ENCODE measurements around the gene BCAS3.
"Not testable (repeated sequence)": the region's sequence is repeated elsewhere in the genome, so short reads cannot be mapped to it uniquely, and the experiment has no call there.

Gene BCAS3

DNA sequence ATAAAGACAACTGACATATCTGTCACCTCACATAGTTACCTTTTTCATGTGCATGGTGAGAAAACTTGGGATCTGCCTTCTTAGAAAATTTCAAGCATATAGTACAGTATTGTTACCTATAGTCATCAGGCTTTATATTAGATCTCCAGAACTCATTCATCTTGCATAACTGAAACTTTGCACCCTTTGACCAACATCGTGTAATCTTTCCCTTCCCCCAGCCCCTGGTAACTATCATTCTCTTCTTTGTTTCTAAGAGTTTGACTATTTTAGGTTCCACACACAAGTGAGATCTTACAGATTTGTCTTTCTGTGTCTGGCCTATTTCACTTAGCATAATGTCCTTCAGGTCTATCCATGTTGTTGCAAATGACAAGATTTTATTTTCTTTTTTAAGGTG lies 751.6 kb downstream of the BCAS3 start:
- DNase-seq (ENCODE audit: low spot score), result no peak

DNA sequence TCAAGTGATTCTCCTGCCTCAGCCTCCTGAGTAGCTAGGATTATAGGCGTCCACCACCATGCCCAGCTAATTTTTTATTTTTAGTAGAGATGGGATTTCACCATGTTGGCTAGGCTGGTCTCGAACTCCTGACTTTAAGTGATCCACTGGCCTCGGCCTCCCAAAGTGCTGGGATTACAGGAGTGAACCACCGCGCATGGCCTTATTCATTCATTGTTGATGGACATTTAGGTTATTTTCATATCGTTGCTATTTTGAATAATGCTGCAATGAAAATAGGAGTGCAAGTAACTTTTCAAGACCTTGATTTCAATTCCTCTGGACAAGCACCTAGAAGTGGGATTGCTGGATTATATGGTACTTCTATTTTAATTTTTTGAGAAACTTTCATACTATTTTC lies 752.2 kb downstream of the BCAS3 start:
- not testable (repeated sequence) for DNase-seq (ENCODE audit: low spot score)

DNA sequence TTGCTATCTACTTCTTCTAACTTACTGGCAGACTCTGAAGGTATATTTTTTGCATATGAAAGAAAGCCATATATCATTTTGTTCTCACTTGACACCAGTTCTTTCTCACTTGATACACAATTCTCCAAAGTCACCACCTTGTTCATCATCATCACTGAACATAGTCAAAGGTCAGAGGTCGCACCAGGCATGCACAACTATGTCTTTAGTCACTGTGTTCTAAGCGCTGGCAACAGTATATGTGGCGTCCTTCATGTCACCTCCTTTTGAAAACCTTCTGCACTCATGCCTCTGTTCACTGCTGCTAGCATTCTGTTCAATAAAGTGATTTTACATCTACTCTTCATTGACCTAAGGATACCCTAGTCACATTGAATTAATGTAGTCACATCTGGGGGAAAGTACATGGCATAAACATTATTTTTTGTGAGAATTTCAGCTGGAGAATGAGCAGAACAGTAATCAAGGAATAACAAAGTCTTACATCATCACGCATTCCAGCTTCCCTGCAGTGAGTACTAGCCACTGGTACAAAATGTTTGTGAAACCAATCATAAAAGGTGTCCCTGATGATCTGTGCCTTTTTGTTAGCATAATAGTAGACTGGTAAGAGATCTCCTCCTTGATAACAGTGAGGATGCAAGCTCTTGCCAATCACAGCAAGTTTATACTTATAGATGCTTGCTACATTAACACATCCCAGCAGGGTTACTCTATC lies 754.1 kb downstream of the BCAS3 start:
- no peak for DNase-seq (ENCODE audit: low spot score)

DNA sequence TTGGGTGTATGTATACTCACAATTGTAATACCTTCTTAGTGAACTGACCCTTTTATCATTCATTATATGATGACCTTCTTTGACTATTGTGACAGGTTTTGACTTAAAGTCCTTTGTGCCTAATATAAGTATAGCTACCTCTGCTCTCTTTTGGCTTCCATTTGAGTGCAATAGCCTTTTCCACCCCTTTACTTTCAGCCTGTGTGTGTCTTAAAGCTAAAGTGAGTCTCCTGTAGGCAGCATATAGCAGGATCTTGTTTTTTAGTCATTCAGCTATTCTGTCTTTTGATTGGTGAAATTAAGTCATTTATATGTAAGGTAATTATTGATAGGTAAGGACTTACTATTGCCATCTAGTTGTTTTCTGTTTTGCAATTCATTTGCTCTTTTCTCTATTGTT lies 758.6 kb downstream of the BCAS3 start:
- no peak for DNase-seq (ENCODE audit: low spot score)

DNA sequence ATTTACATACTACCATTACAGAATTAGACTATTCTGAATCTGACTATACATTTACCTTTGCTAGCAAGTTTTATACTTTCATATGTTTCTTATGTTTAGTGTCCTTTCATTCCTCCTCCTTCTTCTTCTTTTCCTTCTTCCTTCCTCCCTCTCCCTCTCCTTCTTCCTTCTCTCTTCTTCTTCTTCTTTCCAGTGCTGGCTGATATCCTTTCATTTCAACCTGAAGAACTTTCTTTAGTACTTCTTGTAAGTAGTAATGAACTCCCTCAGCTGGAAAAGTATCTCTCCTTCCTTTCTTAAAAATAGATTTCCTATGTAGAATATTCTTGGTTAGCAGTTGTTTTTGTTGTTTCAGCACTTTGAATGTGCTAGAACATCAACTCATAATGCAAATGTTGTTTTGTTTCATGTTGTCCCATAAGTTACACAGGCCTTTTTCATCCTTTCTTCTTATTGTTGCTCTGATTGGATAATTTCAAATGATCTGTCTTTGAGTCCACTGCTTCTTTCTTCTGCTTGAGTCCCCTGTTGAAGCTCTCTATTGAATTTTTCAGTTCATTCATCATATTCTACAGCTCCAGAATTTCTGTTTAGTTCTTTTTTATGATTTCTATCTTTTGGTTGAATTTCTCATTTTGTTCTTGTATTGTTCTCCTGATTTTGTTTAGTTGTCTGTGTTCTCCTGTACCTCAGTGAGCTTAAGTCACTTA lies 759.5 kb downstream of the BCAS3 start:
- no peak for DNase-seq (ENCODE audit: low spot score)

DNA sequence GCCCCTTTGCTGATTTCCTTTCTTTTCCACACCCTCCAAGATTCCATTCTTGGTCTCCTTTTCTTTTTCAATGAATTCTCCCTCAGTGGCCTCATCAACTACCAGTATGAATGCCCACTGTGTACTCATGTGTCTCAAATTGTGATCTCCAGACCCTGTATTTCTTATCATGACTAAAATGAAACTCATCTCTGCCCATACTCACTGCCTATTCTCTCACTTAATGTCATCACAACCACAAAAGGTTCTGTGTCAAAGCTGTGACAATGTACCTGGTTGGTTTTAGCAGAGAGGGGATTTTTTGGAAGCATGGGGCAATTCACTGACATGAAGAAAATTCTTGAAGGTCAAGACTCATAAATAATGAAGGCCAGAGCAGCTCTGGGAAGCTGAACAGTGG lies 763.0 kb downstream of the BCAS3 start:
- no peak for DNase-seq (ENCODE audit: low spot score)

DNA sequence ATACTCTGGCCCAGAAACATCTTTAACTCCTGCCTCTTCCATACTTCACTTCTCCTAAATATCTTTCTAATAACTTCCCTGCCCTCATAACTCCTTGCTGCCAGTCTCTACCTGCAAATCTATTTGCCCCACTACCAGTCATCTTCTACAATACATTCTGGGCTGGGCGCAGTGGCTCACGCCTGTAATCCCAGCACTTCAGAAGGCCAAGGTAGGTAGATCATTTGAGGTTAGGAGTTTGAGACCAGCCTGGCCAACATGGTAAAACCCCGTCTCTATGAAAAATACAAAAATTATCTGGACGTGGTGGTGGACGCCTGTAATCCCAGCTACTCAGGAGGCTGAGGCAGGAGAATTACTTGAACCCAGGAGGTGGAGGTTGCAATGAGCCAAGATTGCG lies 763.9 kb downstream of the BCAS3 start:
- not testable (repeated sequence) for DNase-seq (ENCODE audit: low spot score)

DNA sequence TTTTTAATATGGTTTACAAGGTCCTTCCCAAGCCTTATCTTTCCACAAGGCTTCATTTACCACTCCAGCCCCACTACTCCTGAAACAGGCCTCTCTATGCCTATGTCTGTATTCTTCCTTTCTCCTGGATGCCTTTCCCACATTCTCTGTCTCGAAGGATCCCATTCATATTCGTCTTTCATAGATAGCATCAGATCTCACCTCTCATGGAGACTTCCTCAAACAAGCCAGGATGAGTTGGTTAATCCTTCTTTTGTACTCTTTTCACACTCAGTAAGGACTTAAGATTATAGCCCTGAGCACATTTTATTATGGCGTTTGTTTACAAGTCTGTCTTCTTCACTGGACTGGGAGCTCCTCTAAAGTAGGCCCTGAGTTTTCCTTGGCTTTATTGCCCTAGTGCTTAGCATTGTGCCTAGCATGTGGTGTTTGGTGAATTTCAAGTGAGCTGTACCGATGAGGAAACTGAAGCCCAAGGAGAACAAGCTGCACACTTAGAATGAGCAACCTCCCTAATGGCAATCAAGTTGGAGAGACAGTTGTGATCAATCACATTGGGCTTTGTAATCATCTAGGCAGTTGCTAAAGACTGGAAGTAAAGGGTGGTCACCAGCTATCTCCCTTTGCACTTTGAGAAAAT lies 764.6 kb downstream of the BCAS3 start:
- DNase-seq (ENCODE audit: low spot score), result no peak

All from D341Med (cell line).